H9 (cell line): Measurements from ENCODE around the gene SP4. TPM values are rescaled to one million over a fixed set of nuclear protein-coding genes. Genes with fewer than 3 reads are reported as not detected.
A peak's percentile ranks its signal among the peaks of the same experiment; 100 is the strongest.

Source experiments
- DNase-seq: peaks from one replicate; pipeline ENCODE4 v3.0.0-alpha.2; 2017
- H2AFZ ChIP-seq: one replicate; pipeline ENCODE4 v1.6.1; 2013; ENCODE audit warnings: mild to moderate bottlenecking, low read length, control low read depth, moderate library complexity
- H2AK5ac ChIP-seq: 2 replicates; pipeline ENCODE4 v1.6.1; 2013; ENCODE audit warnings: low read length, control low read depth, mixed read lengths; ENCODE audit not compliant: insufficient read length
- H2BK120ac ChIP-seq: one replicate; pipeline ENCODE4 v1.6.1; 2013; ENCODE audit warnings: low read depth, mild to moderate bottlenecking, low read length, control low read depth, inconsistent platforms; ENCODE audit not compliant: poor library complexity, severe bottlenecking
- H2BK12ac ChIP-seq: 2 replicates; pipeline ENCODE4 v1.6.1; 2013; ENCODE audit warnings: low read length, control low read depth, mixed read lengths, low read depth; ENCODE audit not compliant: insufficient read length
- H2BK15ac ChIP-seq: 2 replicates; pipeline ENCODE4 v1.6.1; 2013; ENCODE audit warnings: low read depth, low read length, control low read depth
- H2BK20ac ChIP-seq: one replicate; pipeline ENCODE4 v1.6.1; 2013; ENCODE audit warnings: low read depth, mild to moderate bottlenecking, low read length, control low read depth, inconsistent platforms; ENCODE audit not compliant: poor library complexity, severe bottlenecking
- H2BK5ac ChIP-seq: 2 replicates; pipeline ENCODE4 v1.6.1; 2013; ENCODE audit warnings: low read length, control low read depth, mixed read lengths; ENCODE audit not compliant: insufficient read length
- H3K14ac ChIP-seq: 2 replicates; pipeline ENCODE4 v1.6.1; 2013; ENCODE audit warnings: low read length, control low read depth; ENCODE audit not compliant: insufficient read depth
- H3K18ac ChIP-seq: 2 replicates; pipeline ENCODE4 v1.6.1; 2013; ENCODE audit warnings: low read depth, mild to moderate bottlenecking, mixed read lengths, low read length, control low read depth; ENCODE audit not compliant: insufficient read length
- H3K23ac ChIP-seq: 2 replicates; pipeline ENCODE4 v1.6.1; 2013; ENCODE audit warnings: low read length, control low read depth, mixed read lengths, low read depth; ENCODE audit not compliant: insufficient read length
- H3K23me2 ChIP-seq: 2 replicates; pipeline ENCODE4 v1.6.1; 2013; ENCODE audit warnings: low read depth, mild to moderate bottlenecking, mixed read lengths, low read length, control low read depth; ENCODE audit not compliant: insufficient read length, poor library complexity, severe bottlenecking
- H3K27ac ChIP-seq: 2 replicates; pipeline ENCODE4 v1.5.1; 2013; ENCODE audit warnings: low read length, control low read depth, mixed read lengths, low read depth; ENCODE audit not compliant: insufficient read length
- H3K27me3 ChIP-seq: 2 replicates; pipeline ENCODE4 v1.6.1; 2013; ENCODE audit warnings: low read length, control low read depth, inconsistent platforms; ENCODE audit not compliant: insufficient read depth
- H3K4ac ChIP-seq: 2 replicates; pipeline ENCODE4 v1.6.1; 2013; ENCODE audit warnings: low read depth, mild to moderate bottlenecking, control low read depth, inconsistent platforms, low read length, moderate library complexity
- H3K4me1 ChIP-seq: 2 replicates; pipeline ENCODE4 v1.6.1; 2013; ENCODE audit warnings: low read length, control low read depth, inconsistent platforms; ENCODE audit not compliant: insufficient read depth
- H3K4me2 ChIP-seq: 2 replicates; pipeline ENCODE4 v1.6.1; 2013; ENCODE audit warnings: low read length, control low read depth, mixed read lengths; ENCODE audit not compliant: insufficient read length, insufficient read depth
- H3K56ac ChIP-seq: 2 replicates; pipeline ENCODE4 v1.6.1; 2013; ENCODE audit warnings: low read depth, mild to moderate bottlenecking, mixed read lengths, low read length, control low read depth; ENCODE audit not compliant: insufficient read length
- H3K79me1 ChIP-seq: 2 replicates; pipeline ENCODE4 v1.6.1; 2013; ENCODE audit warnings: low read depth, mild to moderate bottlenecking, moderate library complexity, low read length, control low read depth, inconsistent platforms; ENCODE audit not compliant: insufficient read depth, poor library complexity, severe bottlenecking
- H3K79me2 ChIP-seq: 2 replicates; pipeline ENCODE4 v1.6.1; 2013; ENCODE audit warnings: low read length, control low read depth, inconsistent platforms; ENCODE audit not compliant: insufficient read depth
- H3K9ac ChIP-seq: 2 replicates; pipeline ENCODE4 v1.6.1; 2013; ENCODE audit warnings: low read length, control low read depth, mixed read lengths; ENCODE audit not compliant: insufficient read length; ENCODE audit errors: extremely low read depth
- H3K9me3 ChIP-seq: one replicate; pipeline ENCODE4 v1.6.1; 2013; ENCODE audit warnings: low read depth, low read length, inconsistent platforms; ENCODE audit not compliant: control insufficient read depth
- H3T11ph ChIP-seq: one replicate; pipeline ENCODE4 v1.6.1; 2013; ENCODE audit warnings: mild to moderate bottlenecking, low read length, control low read depth, inconsistent platforms
- H4K20me1 ChIP-seq: one replicate; pipeline ENCODE4 v1.6.1; 2013; ENCODE audit not compliant: control insufficient read depth, insufficient read length, insufficient read depth
- H4K5ac ChIP-seq: 2 replicates; pipeline ENCODE4 v1.6.1; 2013; ENCODE audit warnings: low read depth, mild to moderate bottlenecking, mixed read lengths, low read length, control low read depth; ENCODE audit not compliant: insufficient read length
- H4K8ac ChIP-seq: replicated peaks from 2 replicates; pipeline ENCODE4 v1.6.1; 2013; ENCODE audit warnings: low read length, control low read depth, mixed read lengths, low read depth; ENCODE audit not compliant: insufficient read length
- H4K91ac ChIP-seq: 2 replicates; pipeline ENCODE4 v1.6.1; 2013; ENCODE audit warnings: low read depth, mild to moderate bottlenecking, moderate library complexity, mixed read lengths, low read length, control low read depth; ENCODE audit not compliant: insufficient read length
- H3K27ac Mint-ChIP-seq, 3 experiments: 2 replicates in 2 of 3; 3 replicates in 1 of 3; pipeline ENCODE4 v1.8.0; 2020 to 2021; ENCODE audit warnings: mixed read lengths in 3 of 3, mild to moderate bottlenecking in 1 of 3, moderate library complexity in 1 of 3
- H3K27me3 Mint-ChIP-seq: 2 replicates; pipeline ENCODE4 v1.8.0; 2021; ENCODE audit warnings: low read depth, mild to moderate bottlenecking, moderate library complexity, mixed read lengths
- H3K36me3 Mint-ChIP-seq, 3 experiments: 2 replicates in 2 of 3; 3 replicates in 1 of 3; pipeline ENCODE4 v1.8.0; 2020 to 2021; ENCODE audit warnings: low read depth in 3 of 3, mixed read lengths in 3 of 3; ENCODE audit not compliant: insufficient read depth in 1 of 3
- H3K4me1 Mint-ChIP-seq, 2 experiments: 2 replicates each; pipeline ENCODE4 v1.8.0; 2020; ENCODE audit warnings: mixed read lengths in 2 of 2
- H3K4me3 Mint-ChIP-seq, 2 experiments: 2 replicates in 1 of 2; 3 replicates in 1 of 2; pipeline ENCODE4 v1.8.0; 2020 to 2021; ENCODE audit warnings: mild to moderate bottlenecking in 2 of 2, mixed read lengths in 2 of 2, moderate library complexity in 1 of 2
- H3K9me3 Mint-ChIP-seq, 2 experiments: 2 replicates in 1 of 2; 3 replicates in 1 of 2; pipeline ENCODE4 v1.8.0; 2020; ENCODE audit warnings: mild to moderate bottlenecking in 2 of 2, mixed read lengths in 2 of 2, moderate library complexity in 1 of 2
- WGBS: extraction: QIAGEN DNeasy Blood & Tissue Kit; methylation state at CpG from one replicate; pipeline ENCODE4 v1.1.7; 2013; ENCODE audit warnings: missing lambda C conversion rate, low lambda C conversion rate, mixed read lengths; ENCODE audit not compliant: insufficient read length; ENCODE audit errors: extremely low coverage; 5-methylcytosine and 5-hydroxymethylcytosine counted together
- total RNA-seq: library from RNA; stranded (reverse); gene quantifications from 2 replicates; pipeline ENCODE4 v1.2.1, GENCODE V29; 2021
- TF ChIP-seq, protein P1 (sequence below): fragments of 200-600 bp; sonication (generic); conservative IDR thresholded peaks from 3 replicates; pipeline ENCODE4 v1.8.0; 2021; ENCODE audit warnings: antibody characterized with exemption, mild to moderate bottlenecking

Gene SP4
- total RNA-seq, 1 experiment from 2014 or later: 19.4 TPM

DNA sequence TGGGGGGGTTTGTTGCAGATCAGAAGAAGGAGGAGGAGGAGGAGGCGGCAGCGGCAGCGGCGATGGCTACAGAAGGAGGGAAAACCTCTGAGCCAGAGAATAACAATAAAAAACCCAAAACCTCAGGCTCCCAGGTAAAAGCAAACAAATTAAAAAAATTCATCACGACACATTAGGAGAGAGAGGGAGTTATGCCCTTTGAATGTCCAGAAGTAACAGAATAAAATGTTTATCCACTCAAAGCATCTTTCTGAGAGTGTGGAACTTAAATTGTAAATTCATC lies 717 bp downstream of the SP4 start:
- Histone ChIP-seq H3K9me3 (no peaks in the 10 kb centered on the region), H3K14ac (0 out of 2 replicates have a peak overlapping the region, but pooled peaks have one; percentile 17), H3K18ac (peak overlapping the region; percentile 61), H3K79me2 (peaks cover 18% of the 10 kb centered on the region), H4K5ac (no peak overlapping the region), H3K4ac (no peak overlapping the region), H3K56ac (no peak overlapping the region), H2BK120ac (no peak overlapping the region), H3K27ac (peak overlapping the region; percentile 69), H2AFZ (peak overlapping the region; percentile 79), H2BK12ac (no peak overlapping the region), H3K23ac (no peak overlapping the region), H3K9ac (peak overlapping the region; percentile 76), H2BK20ac (no peak overlapping the region), H3T11ph (no peak overlapping the region), H3K4me2 (peak overlapping the region; percentile 79), H4K91ac (no peak overlapping the region), H3K27me3 (no peaks in the 10 kb centered on the region), H2BK15ac (no peak overlapping the region), H3K4me1 (peaks cover 12% of the 10 kb centered on the region), H4K8ac (no peak overlapping the region), H2BK5ac (peak overlapping the region; percentile 65), H3K23me2 (peaks cover 9% of the 10 kb centered on the region), H3K79me1 (peaks cover 7% of the 10 kb centered on the region), H4K20me1 (no peaks in the 10 kb centered on the region), H2AK5ac (no peak overlapping the region)
- DNase-seq: no peak
- no CpG with 5 or more reads among the region's 5 CpGs for WGBS
- Mint-ChIP-seq H3K4me1 (peaks cover 52 to 63% of the 10 kb centered on the region in 2 experiments), H3K36me3 (peaks cover 11 to 21% (median 15%) of the 10 kb centered on the region in 3 experiments; a peak in 6 of 7 replicates), H3K27me3 (no peaks in the 10 kb centered on the region), H3K9me3 (no peaks in the 10 kb centered on the region; a peak in 1 of 5 replicates), H3K4me3 (peak overlapping the region; percentile 97 to 100), H3K27ac (peak overlapping the region; percentile 99 to 100 (median 100))
- TF ChIP-seq, protein P1, sequence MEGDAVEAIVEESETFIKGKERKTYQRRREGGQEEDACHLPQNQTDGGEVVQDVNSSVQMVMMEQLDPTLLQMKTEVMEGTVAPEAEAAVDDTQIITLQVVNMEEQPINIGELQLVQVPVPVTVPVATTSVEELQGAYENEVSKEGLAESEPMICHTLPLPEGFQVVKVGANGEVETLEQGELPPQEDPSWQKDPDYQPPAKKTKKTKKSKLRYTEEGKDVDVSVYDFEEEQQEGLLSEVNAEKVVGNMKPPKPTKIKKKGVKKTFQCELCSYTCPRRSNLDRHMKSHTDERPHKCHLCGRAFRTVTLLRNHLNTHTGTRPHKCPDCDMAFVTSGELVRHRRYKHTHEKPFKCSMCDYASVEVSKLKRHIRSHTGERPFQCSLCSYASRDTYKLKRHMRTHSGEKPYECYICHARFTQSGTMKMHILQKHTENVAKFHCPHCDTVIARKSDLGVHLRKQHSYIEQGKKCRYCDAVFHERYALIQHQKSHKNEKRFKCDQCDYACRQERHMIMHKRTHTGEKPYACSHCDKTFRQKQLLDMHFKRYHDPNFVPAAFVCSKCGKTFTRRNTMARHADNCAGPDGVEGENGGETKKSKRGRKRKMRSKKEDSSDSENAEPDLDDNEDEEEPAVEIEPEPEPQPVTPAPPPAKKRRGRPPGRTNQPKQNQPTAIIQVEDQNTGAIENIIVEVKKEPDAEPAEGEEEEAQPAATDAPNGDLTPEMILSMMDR: no peak
